H1 (cell line): ENCODE data around the gene B9D2. TPM values are rescaled to one million over a fixed set of nuclear protein-coding genes. Genes with fewer than 3 reads are reported as not detected.

Experiments
- CTCF ChIA-PET: fragments of 300-600 bp; sonication (Branson Sonifier 250); formaldehyde crosslinking; loops from one replicate; lab custom pipeline; 2021; ENCODE audit not compliant: partially characterized antibody; lab: Charles Lee
- POLR2A ChIA-PET: fragments of 300-600 bp; sonication (Branson Sonifier 250); formaldehyde crosslinking; loops from one replicate; lab custom pipeline; 2021; ENCODE audit warnings: inconsistent platforms; ENCODE audit not compliant: partially characterized antibody; lab: Charles Lee
- DNase-seq, 2 experiments: peaks; one replicate each; pipeline versions ENCODE4 v3.0.0 to v3.0.0-alpha.2; 2010 to 2022; ENCODE audit warnings: low spot score in 2 of 2, low read depth in 1 of 2, mixed read lengths in 1 of 2
- FAIRE-seq: peaks from 2 replicates; lab custom pipeline; 2011; peaks lifted over from hg19 to GRCh38; lab: Jason Lieb, UNC
- H2AFZ ChIP-seq: 2 replicates; pipeline ENCODE4 v1.8.1; 2012; ENCODE audit warnings: low read length, inconsistent platforms
- H2AK5ac ChIP-seq: 2 replicates; pipeline ENCODE4 v1.6.1; 2013; ENCODE audit warnings: low read depth, low read length
- H2BK120ac ChIP-seq: replicated peaks from 2 replicates; pipeline ENCODE3; 2013; ENCODE audit warnings: low read depth, low read length, inconsistent platforms
- H2BK12ac ChIP-seq: 2 replicates; pipeline ENCODE4 v1.6.1; 2013; ENCODE audit warnings: low read depth, low read length
- H2BK15ac ChIP-seq: 2 replicates; pipeline ENCODE4 v1.6.1; 2013; ENCODE audit warnings: low read length
- H2BK20ac ChIP-seq: 2 replicates; pipeline ENCODE4 v1.6.1; 2013; ENCODE audit warnings: low read length
- H2BK5ac ChIP-seq: 2 replicates; pipeline ENCODE4 v1.6.1; 2013; ENCODE audit warnings: low read depth, low read length
- H3K14ac ChIP-seq: 2 replicates; pipeline ENCODE4 v1.6.1; 2013; ENCODE audit warnings: inconsistent platforms; ENCODE audit not compliant: insufficient read length
- H3K18ac ChIP-seq: 2 replicates; pipeline ENCODE4 v1.6.1; 2013; ENCODE audit warnings: low read length; ENCODE audit errors: extremely low read depth
- H3K23ac ChIP-seq: 2 replicates; pipeline ENCODE4 v1.6.1; 2013; ENCODE audit warnings: inconsistent platforms; ENCODE audit not compliant: insufficient read length
- H3K23me2 ChIP-seq: 2 replicates; pipeline ENCODE4 v1.6.1; 2013; ENCODE audit warnings: low read depth, low read length
- H3K27ac ChIP-seq: 2 replicates; pipeline ENCODE4 v1.6.1; 2011; ENCODE audit warnings: low read depth, low read length, inconsistent platforms
- H3K27me3 ChIP-seq, 4 experiments: replicated peaks in 1 of 4; 1 replicate in 1 of 4; 2 replicates in 3 of 4; pipeline versions ENCODE4 v1.6.1 to v1.8.1; 2011 to 2013; ENCODE audit warnings: low read length in 3 of 4, mild to moderate bottlenecking in 3 of 4, inconsistent platforms in 2 of 4, mixed read lengths in 2 of 4, moderate library complexity in 1 of 4; ENCODE audit not compliant: control insufficient read depth in 3 of 4, insufficient read depth in 3 of 4; ENCODE audit errors: extremely low read depth in 1 of 4
- H3K36me3 ChIP-seq, 4 experiments: 2 replicates each; pipeline versions ENCODE4 v1.6.1 to v1.8.1; 2011 to 2013; ENCODE audit warnings: mild to moderate bottlenecking in 4 of 4, low read length in 3 of 4, moderate library complexity in 2 of 4, control low read depth in 1 of 4, inconsistent platforms in 1 of 4; ENCODE audit not compliant: insufficient read depth in 4 of 4, control insufficient read depth in 2 of 4
- H3K4ac ChIP-seq: replicated peaks from 2 replicates; pipeline ENCODE3; 2013; ENCODE audit warnings: low read length, low read depth, mixed read lengths, inconsistent platforms; ENCODE audit not compliant: insufficient read length
- H3K4me1 ChIP-seq, 4 experiments: replicated peaks in 1 of 4; 1 replicate in 1 of 4; 2 replicates in 3 of 4; pipeline versions ENCODE4 v1.6.1 to v1.8.1; 2011 to 2013; ENCODE audit warnings: low read length in 3 of 4, inconsistent platforms in 2 of 4, mixed read lengths in 1 of 4; ENCODE audit not compliant: insufficient read depth in 4 of 4, control insufficient read depth in 3 of 4
- H3K4me2 ChIP-seq, 2 experiments: 2 replicates each; pipeline versions ENCODE4 v1.6.1 to v1.8.1; 2011 to 2013; ENCODE audit warnings: low read depth in 2 of 2, low read length in 2 of 2, control low read depth in 1 of 2, inconsistent platforms in 1 of 2, mild to moderate bottlenecking in 1 of 2; ENCODE audit not compliant: insufficient read depth in 1 of 2
- H3K4me3 ChIP-seq, 4 experiments: fragments of 200-600, 300-600 bp in 1 of 4; sonication (generic), shearing (Covaris generic), sonication (Bioruptor Twin) in 1 of 4; 2 replicates each; pipeline versions ENCODE4 v1.5.1 to v1.8.1; 2011 to 2016; ENCODE audit warnings: low read length in 4 of 4, low read depth in 3 of 4, control low read depth in 2 of 4, inconsistent platforms in 2 of 4, mild to moderate bottlenecking in 2 of 4, mixed read lengths in 1 of 4, moderate library complexity in 1 of 4; ENCODE audit not compliant: insufficient read depth in 2 of 4; ENCODE audit errors: extremely low read depth in 1 of 4
- H3K56ac ChIP-seq: replicated peaks from 2 replicates; pipeline ENCODE3; 2013; ENCODE audit warnings: low read depth, mild to moderate bottlenecking, mixed read lengths, low read length, inconsistent platforms; ENCODE audit not compliant: insufficient read length
- H3K79me1 ChIP-seq: 2 replicates; pipeline ENCODE4 v1.6.1; 2013; ENCODE audit warnings: low read depth, low read length, control low read depth
- H3K79me2 ChIP-seq, 2 experiments: 2 replicates each; pipeline versions ENCODE4 v1.6.1 to v1.8.1; 2012 to 2013; ENCODE audit warnings: low read length in 2 of 2, mild to moderate bottlenecking in 2 of 2, inconsistent platforms in 1 of 2; ENCODE audit not compliant: insufficient read depth in 2 of 2, control insufficient read depth in 1 of 2
- H3K9ac ChIP-seq, 4 experiments: replicated peaks in 1 of 4; 1 replicate in 1 of 4; 2 replicates in 3 of 4; pipeline versions ENCODE4 v1.6.1 to v1.8.1; 2011 to 2013; ENCODE audit warnings: low read depth in 3 of 4, low read length in 3 of 4, control low read depth in 2 of 4, mild to moderate bottlenecking in 2 of 4, moderate library complexity in 2 of 4, inconsistent platforms in 1 of 4; ENCODE audit errors: extremely low read depth in 1 of 4
- H3K9me3 ChIP-seq, 2 experiments: 2 replicates each; pipeline versions ENCODE4 v1.6.1 to v1.8.1; 2012 to 2013; ENCODE audit warnings: mild to moderate bottlenecking in 2 of 2, moderate library complexity in 2 of 2, control low read depth in 1 of 2, inconsistent platforms in 1 of 2, low read depth in 1 of 2, low read length in 1 of 2, mixed read lengths in 1 of 2; ENCODE audit not compliant: insufficient read depth in 2 of 2
- H4K20me1 ChIP-seq, 2 experiments: replicated peaks in 1 of 2; 2 replicates each; pipeline versions ENCODE3 to v1.8.1; 2011 to 2013; ENCODE audit warnings: inconsistent platforms in 2 of 2, low read length in 2 of 2, mild to moderate bottlenecking in 1 of 2; ENCODE audit not compliant: insufficient read depth in 2 of 2, control insufficient read depth in 1 of 2
- H4K5ac ChIP-seq: 2 replicates; pipeline ENCODE4 v1.6.1; 2013; ENCODE audit warnings: low read length, low read depth, mixed read lengths, inconsistent platforms; ENCODE audit not compliant: insufficient read length
- H4K8ac ChIP-seq: 2 replicates; pipeline ENCODE4 v1.8.0; 2013; ENCODE audit warnings: mild to moderate bottlenecking, moderate library complexity, low read length, inconsistent platforms; ENCODE audit not compliant: insufficient read depth; ENCODE audit errors: extremely low read depth
- H4K91ac ChIP-seq: replicated peaks from 2 replicates; pipeline ENCODE3; 2013; ENCODE audit warnings: low read length, mixed read lengths, inconsistent platforms; ENCODE audit not compliant: insufficient read length
- CTBP2 ChIP-seq: IDR thresholded peaks from 2 replicates; pipeline ENCODE4 v1.7.0; 2011; ENCODE audit warnings: borderline replicate concordance, mild to moderate bottlenecking, moderate library complexity, mixed read lengths, low read length; ENCODE audit not compliant: insufficient read depth, insufficient read length
- KDM1A ChIP-seq: fragments of 200-600, 300-600 bp; sonication (generic); IDR thresholded peaks from 2 replicates; pipeline ENCODE4 v1.7.1; 2016; ENCODE audit warnings: mild to moderate bottlenecking, low read length, borderline replicate concordance
- MAFK ChIP-seq: IDR thresholded peaks from 2 replicates; pipeline ENCODE4 v1.6.1; 2012; ENCODE audit warnings: low read depth, mild to moderate bottlenecking, improper control_type of control experiment, low read length
- POU5F1 ChIP-seq: IDR thresholded peaks from 2 replicates; pipeline ENCODE4 v1.6.1; 2011; ENCODE audit warnings: low read depth, mild to moderate bottlenecking, low read length, moderate library complexity
- RBBP5 ChIP-seq: IDR thresholded peaks from 2 replicates; pipeline ENCODE4 v1.7.1; 2012; ENCODE audit warnings: low read depth, mild to moderate bottlenecking, inconsistent platforms, low read length, moderate library complexity, borderline replicate concordance
- SIRT6 ChIP-seq: IDR thresholded peaks from one replicate; pipeline ENCODE4 v1.7.1; 2012; ENCODE audit warnings: low read length, inconsistent platforms
- SIX5 ChIP-seq: IDR thresholded peaks from 2 replicates; pipeline ENCODE4 v1.6.1; 2011; ENCODE audit warnings: mild to moderate bottlenecking, low read depth, low read length
- SUZ12 ChIP-seq: fragments of 200-600 bp; sonication (generic); IDR thresholded peaks from 2 replicates; pipeline ENCODE4 v1.6.1; 2012; ENCODE audit warnings: mild to moderate bottlenecking, inconsistent platforms, low read length, moderate library complexity, mixed read lengths
- YY1 ChIP-seq: IDR thresholded peaks from 2 replicates; pipeline ENCODE4 v1.6.1; 2011; ENCODE audit warnings: low read depth, mild to moderate bottlenecking, low read length
- WGBS, 2 experiments: shearing (Covaris generic) in 1 of 2; methylation state at CpG; one replicate each; pipeline versions ENCODE4 v1.1.6 to v1.1.7; 2013 to 2015; ENCODE audit warnings: low lambda C conversion rate in 2 of 2, mixed read lengths in 2 of 2, inconsistent platforms in 1 of 2, low coverage in 1 of 2, missing lambda C conversion rate in 1 of 2; ENCODE audit not compliant: insufficient replicate concordance in 2 of 2, insufficient coverage in 1 of 2, insufficient read length in 1 of 2; ENCODE audit errors: extremely low coverage in 1 of 2, missing lambda C conversion rate in 1 of 2; 5-methylcytosine and 5-hydroxymethylcytosine counted together
- polyA plus RNA-seq, 7 experiments: library from polyadenylated mRNA; depleted of rRNA in 3 of 7; stranded (reverse) in 5 of 7; unstranded in 2 of 7; fragments of >200 nt in 5 of 7; fragments of 200-250 nt in 2 of 7; gene quantifications; 1 replicate in 5 of 7; 2 replicates in 1 of 7; 4 replicates in 1 of 7; pipeline versions ENCODE4 v1.2.1 to v1.2.3, GENCODE V29; 2011 to 2013; ENCODE audit warnings: missing spikeins in 2 of 7, mixed read lengths in 2 of 7
- total RNA-seq: library from RNA; stranded (reverse); fragmentation: NEBNext Ultra II Directional; extraction: Animal tissue kit (Norgen Biotek cat#: 25700); gene quantifications from 2 replicates; pipeline ENCODE4 v1.2.1, GENCODE V29; 2021
- TF ChIP-seq, protein P1 (sequence below): IDR thresholded peaks from 2 replicates; pipeline ENCODE4 v1.6.1; 2012; ENCODE audit warnings: low read length, inconsistent platforms
- TF ChIP-seq, protein P2 (sequence below): IDR thresholded peaks from 2 replicates; pipeline ENCODE4 v1.6.1; 2012; ENCODE audit warnings: inconsistent platforms

B9D2 gene
- total and polyA plus RNA-seq, 2 of the 8 experiments (the other 6 are each of a cell fraction or from before 2014, with no cell fraction given), result 4.9 to 6.3 TPM

GRCh38 chr19:41325640-41325946, 38.4 kb downstream of the B9D2 start:
- Histone ChIP-seq H3K79me2 (no peaks in the 10 kb centered on the region), H2BK5ac (peak overlapping the region; percentile 85), H2AK5ac (0 out of 2 replicates have a peak overlapping the region, but pooled peaks have one; percentile 39), H3K14ac (no peak overlapping the region), H4K91ac (no peak overlapping the region), H2BK20ac (no peak overlapping the region), H4K20me1 (peaks cover 0 to 5% of the 10 kb centered on the region in 2 experiments), H3K9me3 (no peaks in the 10 kb centered on the region), H2BK12ac (no peak overlapping the region), H3K23ac (no peak overlapping the region), H3K27me3 (peaks cover 0 to 6% (median 0%) of the 10 kb centered on the region in 4 experiments; a peak in 3 of 7 replicates), H3K23me2 (peaks cover 17% of the 10 kb centered on the region), H4K8ac (no peak overlapping the region), H3K27ac (no peak overlapping the region), H3K4me1 (peaks cover 15 to 32% (median 23%) of the 10 kb centered on the region in 4 experiments), H4K5ac (no peak overlapping the region), H3K9ac (no peak overlapping the region), H3K4ac (no peak overlapping the region), H3K56ac (no peak overlapping the region), H3K18ac (no peak overlapping the region), H3K4me2 (peak overlapping the region; percentile 97 to 98), H2BK15ac (no peak overlapping the region), H3K4me3 (peak overlapping the region; percentile 43 to 55 (median 50); a peak in 7 of 8 replicates), H2AFZ (no peak overlapping the region), H2BK120ac (no peak overlapping the region), H3K79me1 (no peaks in the 10 kb centered on the region), H3K36me3 (peaks cover 0 to under 1% (median 0%) of the 10 kb centered on the region in 4 experiments; a peak in 4 of 8 replicates)
- DNase-seq, result peak in 1 of 2 experiments; percentile 52
- ChIA-PET POLR2A (interaction anchor here (0.6 to 12.6 kb wide), 11 partner anchors 9 to 118 kb away, joined by 3 to 137 read pairs (median 4); partner anchors contain the start of genes CCDC97 and DMAC2), CTCF (interaction anchor here (0.9 to 1.2 kb wide), 2 partner anchors 27 to 53 kb away, joined by 4 read pairs; no protein-coding TSS in a partner anchor)
- no peak for FAIRE-seq
- 0% methylated on average over 3 of the region's 10 CpGs; no CpG with 5 or more reads in 1 of the 2 experiments for WGBS, 2 experiments
- no peak for TF ChIP-seq SIRT6
- TF ChIP-seq, protein P1, sequence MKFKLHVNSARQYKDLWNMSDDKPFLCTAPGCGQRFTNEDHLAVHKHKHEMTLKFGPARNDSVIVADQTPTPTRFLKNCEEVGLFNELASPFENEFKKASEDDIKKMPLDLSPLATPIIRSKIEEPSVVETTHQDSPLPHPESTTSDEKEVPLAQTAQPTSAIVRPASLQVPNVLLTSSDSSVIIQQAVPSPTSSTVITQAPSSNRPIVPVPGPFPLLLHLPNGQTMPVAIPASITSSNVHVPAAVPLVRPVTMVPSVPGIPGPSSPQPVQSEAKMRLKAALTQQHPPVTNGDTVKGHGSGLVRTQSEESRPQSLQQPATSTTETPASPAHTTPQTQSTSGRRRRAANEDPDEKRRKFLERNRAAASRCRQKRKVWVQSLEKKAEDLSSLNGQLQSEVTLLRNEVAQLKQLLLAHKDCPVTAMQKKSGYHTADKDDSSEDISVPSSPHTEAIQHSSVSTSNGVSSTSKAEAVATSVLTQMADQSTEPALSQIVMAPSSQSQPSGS, result no peak
- TF ChIP-seq, protein P2, sequence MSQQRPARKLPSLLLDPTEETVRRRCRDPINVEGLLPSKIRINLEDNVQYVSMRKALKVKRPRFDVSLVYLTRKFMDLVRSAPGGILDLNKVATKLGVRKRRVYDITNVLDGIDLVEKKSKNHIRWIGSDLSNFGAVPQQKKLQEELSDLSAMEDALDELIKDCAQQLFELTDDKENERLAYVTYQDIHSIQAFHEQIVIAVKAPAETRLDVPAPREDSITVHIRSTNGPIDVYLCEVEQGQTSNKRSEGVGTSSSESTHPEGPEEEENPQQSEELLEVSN, result no peak
- TF ChIP-seq KDM1A, result no peak
- no peak for TF ChIP-seq YY1
- no peak for TF ChIP-seq SUZ12
- no peak for TF ChIP-seq MAFK
- TF ChIP-seq RBBP5, result no peak
- no peak for TF ChIP-seq CTBP2
- TF ChIP-seq SIX5, result no peak
- no peak for TF ChIP-seq POU5F1
